ENCODE data around the gene IL1A.
"Not testable (repeated sequence)": the region's sequence is repeated elsewhere in the genome, so short reads cannot be mapped to it uniquely, and the experiment has no call there.

IL1A gene

DNA sequence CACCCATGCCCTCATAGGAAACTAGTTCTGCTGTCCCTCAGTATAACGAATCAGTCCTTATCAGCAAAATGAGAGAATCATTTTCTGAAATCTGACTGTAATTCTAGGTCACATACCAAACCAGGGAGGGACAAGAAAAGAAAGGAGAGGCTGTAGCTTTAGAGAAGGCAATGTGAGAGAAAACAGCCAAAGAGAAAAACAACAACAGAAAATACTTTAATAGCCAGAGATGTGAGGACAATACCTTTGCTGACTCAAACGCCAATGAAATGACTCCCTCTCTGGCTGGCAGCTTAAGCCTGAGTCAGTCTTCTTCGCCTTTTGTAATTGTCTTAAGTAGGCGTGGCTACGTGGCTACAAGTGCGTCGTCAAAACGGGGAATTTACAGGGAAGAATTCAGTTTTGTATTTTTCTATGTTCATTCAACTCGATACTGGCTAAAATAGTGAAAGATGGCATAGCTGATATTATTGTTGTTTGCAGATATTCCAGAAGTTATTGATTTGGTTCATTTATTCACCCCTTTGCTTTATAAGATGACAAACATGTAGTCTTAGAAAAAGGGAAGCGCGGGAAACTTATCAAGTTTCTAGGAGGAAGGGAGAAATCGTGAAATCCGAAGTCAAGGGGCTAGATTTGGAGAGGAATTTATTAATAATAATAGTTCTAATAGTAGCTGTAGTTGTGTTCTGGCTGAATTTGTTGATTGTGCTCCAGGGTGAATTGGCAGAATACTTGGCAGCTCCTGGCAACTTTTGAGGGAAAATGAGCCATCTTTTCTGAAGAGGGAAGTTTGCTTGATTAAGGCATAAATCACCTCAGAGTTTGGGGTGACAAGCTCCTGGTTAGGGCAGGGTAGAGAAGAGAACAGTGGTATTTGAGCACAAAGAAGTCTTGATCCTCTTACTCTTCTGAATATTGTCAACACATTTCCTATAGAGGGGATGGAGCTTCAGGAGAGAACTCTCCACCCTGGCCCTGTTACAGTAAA is at the start of gene IL1A:
TSS of gene IL1A (minus strand) at position 295 of the 991 bp plus-strand sequence. CDS start 723 bp downstream, outside the sequence.
- H4K20me1 ChIP-seq (ENCODE audit: insufficient read depth, low read length): no peaks in the 10 kb centered on the region
- no peak for TF ChIP-seq CTCF (IDR thresholded peaks at IDR 0.05; ENCODE audit: low read length)
- no peak for TF ChIP-seq EZH2 (IDR thresholded peaks at IDR 0.05; ENCODE audit: borderline replicate concordance, low read length)
- H3K4me2 ChIP-seq (ENCODE audit: low read length): no peak within 1 kb of the TSS
- no peaks in the 10 kb centered on the region for H3K9me2 ChIP-seq (ENCODE audit: low read depth, low read length)
- no peaks in the 10 kb centered on the region for H3K9me3 ChIP-seq (ENCODE audit: low read length)
- H3K27me3 ChIP-seq (ENCODE audit: insufficient read depth, low read length): no peaks in the 10 kb centered on the region
- H3K36me3 ChIP-seq (ENCODE audit: insufficient read depth, low read length): no peaks in the 10 kb centered on the region
- H3F3A ChIP-seq (ENCODE audit: insufficient read depth, low read length): no peaks in the 10 kb centered on the region
- no peak within 1 kb of the TSS for H3K9ac ChIP-seq (ENCODE audit: low read length)
- no peak within 1 kb of the TSS for H2AFZ ChIP-seq (ENCODE audit: low read length)
- no peak within 1 kb of the TSS for H3K4me3 ChIP-seq (ENCODE audit: low read depth, low read length, poor library complexity, severe bottlenecking)
- H3K27ac ChIP-seq (ENCODE audit: low read depth, low read length, poor library complexity, severe bottlenecking): no peak within 1 kb of the TSS
- H3K79me2 ChIP-seq (ENCODE audit: insufficient read depth, low read length): no peaks in the 10 kb centered on the region
- H3K4me1 ChIP-seq (ENCODE audit: insufficient read depth, low read length, severe bottlenecking): no peaks in the 10 kb centered on the region

- H3K4me2 ChIP-seq (ENCODE audit: low read length): no peak overlapping the region
- no peaks in the 10 kb centered on the region for H3K9me2 ChIP-seq (ENCODE audit: low read depth, low read length)
- no peak overlapping the region for H3K9ac ChIP-seq (ENCODE audit: low read length)
- TF ChIP-seq CTCF (IDR thresholded peaks at IDR 0.05; ENCODE audit: low read length): no peak
- no peak for TF ChIP-seq EZH2 (IDR thresholded peaks at IDR 0.05; ENCODE audit: borderline replicate concordance, low read length)
- H2AFZ ChIP-seq (ENCODE audit: low read length): no peak overlapping the region
- H3K4me1 ChIP-seq (ENCODE audit: insufficient read depth, low read length, severe bottlenecking): no peaks in the 10 kb centered on the region
- H3K79me2 ChIP-seq (ENCODE audit: insufficient read depth, low read length): no peaks in the 10 kb centered on the region
- no peaks in the 10 kb centered on the region for H3K36me3 ChIP-seq (ENCODE audit: insufficient read depth, low read length)
- no peaks in the 10 kb centered on the region for H3K9me3 ChIP-seq (ENCODE audit: low read length)
- no peak overlapping the region for H3K27ac ChIP-seq (ENCODE audit: low read depth, low read length, poor library complexity, severe bottlenecking)
- H4K20me1 ChIP-seq (ENCODE audit: insufficient read depth, low read length): no peaks in the 10 kb centered on the region
- no peaks in the 10 kb centered on the region; the same call in 1 of the 2 replicates for H3K27me3 ChIP-seq (ENCODE audit: insufficient read depth, low read length)
- H3K4me3 ChIP-seq (ENCODE audit: low read depth, low read length, poor library complexity, severe bottlenecking): no peak overlapping the region
- no peaks in the 10 kb centered on the region for H3F3A ChIP-seq (ENCODE audit: insufficient read depth, low read length)
These were observed 49.7 kb upstream of the IL1A start for GRCh38 chr2:112833976-112834375.

DNA sequence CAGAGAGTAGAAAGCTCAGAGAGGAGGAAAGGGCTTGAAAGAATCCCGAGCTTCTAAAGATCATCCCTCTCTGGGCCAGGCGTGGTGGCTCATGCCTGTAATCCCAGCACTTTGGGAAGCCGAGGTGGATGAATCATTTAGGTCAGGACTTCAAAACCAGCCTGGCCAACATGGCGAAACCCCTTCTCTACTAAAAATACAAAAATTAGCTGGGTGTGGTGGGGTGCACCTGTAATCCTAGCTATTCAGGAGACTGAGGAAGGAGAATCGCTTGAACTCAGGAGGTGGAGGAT is 49.3 kb upstream of the IL1A start:
- not testable (repeated sequence) for H3K4me1 ChIP-seq (ENCODE audit: insufficient read depth, low read length, severe bottlenecking); H3K27ac ChIP-seq (ENCODE audit: low read depth, low read length, poor library complexity, severe bottlenecking); H2AFZ ChIP-seq (ENCODE audit: low read length); H3K27me3 ChIP-seq (ENCODE audit: insufficient read depth, low read length); H4K20me1 ChIP-seq (ENCODE audit: insufficient read depth, low read length); H3K36me3 ChIP-seq (ENCODE audit: insufficient read depth, low read length); H3K9me3 ChIP-seq (ENCODE audit: low read length); H3K4me3 ChIP-seq (ENCODE audit: low read depth, low read length, poor library complexity, severe bottlenecking); H3K4me2 ChIP-seq (ENCODE audit: low read length); H3K79me2 ChIP-seq (ENCODE audit: insufficient read depth, low read length); H3K9me2 ChIP-seq (ENCODE audit: low read depth, low read length); H3K9ac ChIP-seq (ENCODE audit: low read length); H3F3A ChIP-seq (ENCODE audit: insufficient read depth, low read length)

Measured in OCI-LY1 (cell line).